Caco-2 (cell line): ENCODE data around the gene LDLRAD4. TPM values are rescaled to one million over a fixed set of nuclear protein-coding genes. Genes with fewer than 3 reads are reported as not detected.

Experiments used
- BruUV-seq: library from RNA; stranded (reverse); fragments of 400-500 nt; replicated peaks from 2 replicates; lab custom pipeline; 2021; lab: Mats Ljungman, UMichigan
- CTCF ChIA-PET: fragments of 300-600 bp; sonication (Branson Sonifier 250); formaldehyde crosslinking; loops from one replicate; lab custom pipeline; 2022; ENCODE audit warnings: antibody characterized with exemption; lab: Charles Lee
- POLR2A ChIA-PET: fragments of 300-600 bp; sonication (Branson Sonifier 250); formaldehyde crosslinking; loops from one replicate; lab custom pipeline; 2022; ENCODE audit warnings: antibody characterized with exemption; lab: Charles Lee
- DNase-seq, 2 experiments: peaks; one replicate each; pipeline versions ENCODE4 v3.0.0 to v3.0.0-alpha.2; 2020 to 2022
- H3K27me3 ChIP-seq: replicated peaks from 2 replicates; pipeline ENCODE4 v1.6.0; 2011; ENCODE audit warnings: low read length; ENCODE audit not compliant: control insufficient read depth, insufficient read depth
- H3K36me3 ChIP-seq: 2 replicates; pipeline ENCODE4 v1.5.1; 2011; ENCODE audit warnings: low read length; ENCODE audit not compliant: control insufficient read depth, insufficient read depth
- H3K4me1 ChIP-seq: fragments of 250-450 bp; sonication (Bioruptor Pico); 2 replicates; pipeline ENCODE4 v1.5.1; 2020; ENCODE audit warnings: mild to moderate bottlenecking
- H3K4me3 ChIP-seq: 2 replicates; pipeline ENCODE4 v1.5.1; 2011; ENCODE audit warnings: low read depth, mild to moderate bottlenecking, control low read depth, low read length
- H3K9me3 ChIP-seq: fragments of 250-450 bp; sonication (Bioruptor Pico); 2 replicates; pipeline ENCODE4 v1.5.1; 2020; ENCODE audit warnings: mild to moderate bottlenecking, moderate library complexity
- H3K27ac Mint-ChIP-seq: one replicate; pipeline ENCODE4 v1.8.0; 2022; ENCODE audit warnings: mixed read lengths; ENCODE audit not compliant: unreplicated experiment
- H3K27me3 Mint-ChIP-seq: one replicate; pipeline ENCODE4 v1.8.0; 2022; ENCODE audit warnings: mixed read lengths; ENCODE audit not compliant: insufficient read depth, unreplicated experiment
- H3K36me3 Mint-ChIP-seq: one replicate; pipeline ENCODE4 v1.8.0; 2022; ENCODE audit warnings: mild to moderate bottlenecking, mixed read lengths; ENCODE audit not compliant: insufficient read depth, unreplicated experiment
- H3K4me1 Mint-ChIP-seq: one replicate; pipeline ENCODE4 v1.8.0; 2022; ENCODE audit warnings: low read depth, mixed read lengths; ENCODE audit not compliant: unreplicated experiment
- H3K4me3 Mint-ChIP-seq: one replicate; pipeline ENCODE4 v1.8.0; 2022; ENCODE audit warnings: mild to moderate bottlenecking, moderate library complexity, mixed read lengths; ENCODE audit not compliant: unreplicated experiment
- H3K9me3 Mint-ChIP-seq: one replicate; pipeline ENCODE4 v1.8.0; 2022; ENCODE audit warnings: mixed read lengths; ENCODE audit not compliant: unreplicated experiment
- intact Hi-C: fragments of 100-400 bp; cut with micrococcal nuclease; formaldehyde crosslinking; loops from one replicate; pipeline ENCODE4 v1.10.0; 2022; ENCODE audit not compliant: unreplicated experiment
- total RNA-seq: library from RNA; stranded (reverse); gene quantifications from 2 replicates; pipeline ENCODE4 v1.2.3, GENCODE V29; 2022
- TF ChIP-seq, protein P1 (sequence below), 2 experiments: fragments of 200-600 bp in 1 of 2; IDR thresholded peaks; 1 replicate in 1 of 2; 2 replicates in 1 of 2; pipeline versions ENCODE4 v1.5.1 to v1.8.0; 2011 to 2022; ENCODE audit warnings: antibody characterized with exemption in 1 of 2, control low read depth in 1 of 2, inconsistent platforms in 1 of 2, low read depth in 1 of 2, low read length in 1 of 2, mild to moderate bottlenecking in 1 of 2, moderate library complexity in 1 of 2; ENCODE audit not compliant: insufficient read depth in 1 of 2, severe bottlenecking in 1 of 2, unreplicated experiment in 1 of 2

LDLRAD4 gene
- total RNA-seq, 1 experiment from 2014 or later, result 1.2 TPM

DNA sequence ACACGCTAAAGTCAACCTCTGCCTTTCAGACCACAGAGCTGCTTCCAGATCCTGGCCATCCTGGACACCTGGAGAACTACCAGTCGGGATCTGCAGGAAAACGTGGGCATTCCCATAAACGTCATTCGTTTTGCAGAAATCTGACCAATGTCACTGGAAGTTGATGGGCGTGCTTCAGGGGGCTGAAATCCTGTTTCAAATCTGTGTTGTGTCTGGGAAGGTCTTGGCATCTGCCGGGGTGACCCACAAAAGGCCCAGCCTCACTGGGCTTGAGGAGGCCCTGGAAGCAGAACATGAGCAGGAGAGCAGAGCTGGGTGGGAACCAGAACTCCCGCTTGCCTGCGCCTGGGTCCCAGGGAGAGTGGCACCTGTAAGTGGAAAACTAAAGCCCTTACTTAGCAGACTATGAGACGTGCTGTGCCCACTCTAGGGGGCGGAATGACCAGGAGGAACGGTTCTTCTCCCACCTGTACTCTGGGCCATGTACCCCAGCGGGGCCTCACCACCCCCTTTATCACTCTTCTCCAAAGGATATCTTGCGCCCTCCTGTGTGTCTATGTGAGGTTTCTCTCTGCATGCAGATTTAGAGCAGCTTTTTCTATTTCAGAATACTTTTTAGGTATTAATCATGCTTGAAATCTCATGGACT, 306.9 kb downstream of the LDLRAD4 start:
- no peaks in the 10 kb centered on the region for H3K9me3 Mint-ChIP-seq
- Histone ChIP-seq H3K36me3 (no peaks in the 10 kb centered on the region), H3K4me1 (no peaks in the 10 kb centered on the region), H3K27me3 (no peaks in the 10 kb centered on the region; the same call in 1 of the 2 replicates), H3K9me3 (no peaks in the 10 kb centered on the region), H3K4me3 (no peak overlapping the region)
- TF ChIP-seq, protein P1, sequence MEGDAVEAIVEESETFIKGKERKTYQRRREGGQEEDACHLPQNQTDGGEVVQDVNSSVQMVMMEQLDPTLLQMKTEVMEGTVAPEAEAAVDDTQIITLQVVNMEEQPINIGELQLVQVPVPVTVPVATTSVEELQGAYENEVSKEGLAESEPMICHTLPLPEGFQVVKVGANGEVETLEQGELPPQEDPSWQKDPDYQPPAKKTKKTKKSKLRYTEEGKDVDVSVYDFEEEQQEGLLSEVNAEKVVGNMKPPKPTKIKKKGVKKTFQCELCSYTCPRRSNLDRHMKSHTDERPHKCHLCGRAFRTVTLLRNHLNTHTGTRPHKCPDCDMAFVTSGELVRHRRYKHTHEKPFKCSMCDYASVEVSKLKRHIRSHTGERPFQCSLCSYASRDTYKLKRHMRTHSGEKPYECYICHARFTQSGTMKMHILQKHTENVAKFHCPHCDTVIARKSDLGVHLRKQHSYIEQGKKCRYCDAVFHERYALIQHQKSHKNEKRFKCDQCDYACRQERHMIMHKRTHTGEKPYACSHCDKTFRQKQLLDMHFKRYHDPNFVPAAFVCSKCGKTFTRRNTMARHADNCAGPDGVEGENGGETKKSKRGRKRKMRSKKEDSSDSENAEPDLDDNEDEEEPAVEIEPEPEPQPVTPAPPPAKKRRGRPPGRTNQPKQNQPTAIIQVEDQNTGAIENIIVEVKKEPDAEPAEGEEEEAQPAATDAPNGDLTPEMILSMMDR (IDR thresholded peaks at IDR 0.05; ENCODE audit: insufficient read depth in 1 of 2, low read depth in 1 of 2, low read length in 1 of 2, severe bottlenecking in 1 of 2, unreplicated experiment in 1 of 2), result no peak
- no peak for DNase-seq
- ChIA-PET CTCF (no interaction called here), POLR2A (no interaction called here)
- intact Hi-C loops, result no loop called here
- no TSS peak for BruUV-seq
- H3K4me1 Mint-ChIP-seq, result no peaks in the 10 kb centered on the region
- peaks cover 21% of the 10 kb centered on the region for H3K27me3 Mint-ChIP-seq
- H3K36me3 Mint-ChIP-seq, result no peaks in the 10 kb centered on the region
- no peak overlapping the region for H3K27ac Mint-ChIP-seq
- no peak overlapping the region for H3K4me3 Mint-ChIP-seq

DNA sequence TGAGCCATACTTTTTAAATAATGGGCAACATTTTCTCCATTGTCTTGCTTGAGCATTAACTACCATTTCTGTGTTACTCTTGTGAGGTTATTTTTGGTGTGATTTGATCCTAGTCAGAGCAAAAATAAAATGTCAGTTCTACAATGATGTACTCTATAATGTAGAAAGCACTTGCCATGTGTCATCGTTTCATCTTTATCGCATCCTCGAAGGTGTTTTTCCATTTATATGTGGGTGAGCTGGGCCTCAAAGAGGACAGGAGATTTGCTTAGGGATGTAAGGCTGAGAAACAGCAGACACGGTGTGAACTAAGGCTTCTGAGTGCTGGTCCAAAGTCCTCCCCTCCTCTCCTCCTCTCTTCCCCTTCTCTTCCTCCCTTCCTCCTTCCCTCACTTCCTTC, 308.0 kb downstream of the LDLRAD4 start:
- Mint-ChIP-seq H3K9me3 (no peaks in the 10 kb centered on the region), H3K27ac (no peak overlapping the region), H3K27me3 (peaks cover 17% of the 10 kb centered on the region), H3K36me3 (no peaks in the 10 kb centered on the region), H3K4me3 (no peak overlapping the region), H3K4me1 (no peaks in the 10 kb centered on the region)
- TF ChIP-seq, protein P1 (IDR thresholded peaks at IDR 0.05; ENCODE audit: insufficient read depth in 1 of 2, low read depth in 1 of 2, low read length in 1 of 2, severe bottlenecking in 1 of 2, unreplicated experiment in 1 of 2), result no peak
- ChIA-PET CTCF (no interaction called here), POLR2A (no interaction called here)
- H3K4me3 ChIP-seq, result no peak overlapping the region
- H3K27me3 ChIP-seq, result no peaks in the 10 kb centered on the region; the same call in 1 of the 2 replicates
- no peak for DNase-seq
- no peaks in the 10 kb centered on the region for H3K36me3 ChIP-seq
- intact Hi-C loops, result no loop called here
- H3K4me1 ChIP-seq, result no peaks in the 10 kb centered on the region
- no TSS peak for BruUV-seq
- H3K9me3 ChIP-seq, result no peaks in the 10 kb centered on the region

DNA sequence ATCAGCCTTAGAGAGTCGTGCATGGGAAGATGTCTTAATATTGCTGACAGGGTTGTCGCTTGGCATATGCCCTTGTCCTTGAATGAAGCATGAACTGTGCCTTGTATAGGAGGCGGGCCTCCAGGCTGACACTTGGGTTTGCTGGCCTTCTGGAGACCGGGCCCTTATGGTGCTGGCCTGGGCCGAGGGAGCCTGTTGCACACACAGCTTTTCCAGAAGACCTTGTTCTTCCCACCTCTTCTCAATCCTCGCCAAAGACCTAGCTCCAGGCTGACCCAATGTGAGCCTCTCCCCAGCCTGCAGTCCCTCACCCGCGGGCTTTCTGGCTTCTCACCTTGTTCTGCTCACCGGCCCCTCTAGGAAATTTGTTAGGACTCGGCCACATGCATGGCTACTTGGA, 308.7 kb downstream of the LDLRAD4 start:
- TF ChIP-seq, protein P1 (IDR thresholded peaks at IDR 0.05; ENCODE audit: insufficient read depth in 1 of 2, low read depth in 1 of 2, low read length in 1 of 2, severe bottlenecking in 1 of 2, unreplicated experiment in 1 of 2), result no peak
- DNase-seq, result no peak
- H3K4me3 Mint-ChIP-seq, result no peak overlapping the region
- H3K27ac Mint-ChIP-seq, result no peak overlapping the region
- no TSS peak for BruUV-seq
- intact Hi-C loops, result no loop called here
- Histone ChIP-seq H3K36me3 (no peaks in the 10 kb centered on the region), H3K9me3 (no peaks in the 10 kb centered on the region), H3K4me3 (no peak overlapping the region), H3K27me3 (no peaks in the 10 kb centered on the region; the same call in 1 of the 2 replicates), H3K4me1 (no peaks in the 10 kb centered on the region)
- POLR2A ChIA-PET, result no interaction called here
- H3K36me3 Mint-ChIP-seq, result no peaks in the 10 kb centered on the region
- H3K27me3 Mint-ChIP-seq, result peaks cover 19% of the 10 kb centered on the region
- H3K4me1 Mint-ChIP-seq, result no peaks in the 10 kb centered on the region
- H3K9me3 Mint-ChIP-seq, result no peaks in the 10 kb centered on the region
- CTCF ChIA-PET, result interaction anchor here (0.9 kb wide), 1 partner anchor 8 kb away, joined by 3 read pairs; no protein-coding TSS in a partner anchor
